ENCODE measurements around the gene TBCD.
A peak's percentile ranks its signal among the peaks of the same experiment; 100 is the strongest.

Gene TBCD

DNA sequence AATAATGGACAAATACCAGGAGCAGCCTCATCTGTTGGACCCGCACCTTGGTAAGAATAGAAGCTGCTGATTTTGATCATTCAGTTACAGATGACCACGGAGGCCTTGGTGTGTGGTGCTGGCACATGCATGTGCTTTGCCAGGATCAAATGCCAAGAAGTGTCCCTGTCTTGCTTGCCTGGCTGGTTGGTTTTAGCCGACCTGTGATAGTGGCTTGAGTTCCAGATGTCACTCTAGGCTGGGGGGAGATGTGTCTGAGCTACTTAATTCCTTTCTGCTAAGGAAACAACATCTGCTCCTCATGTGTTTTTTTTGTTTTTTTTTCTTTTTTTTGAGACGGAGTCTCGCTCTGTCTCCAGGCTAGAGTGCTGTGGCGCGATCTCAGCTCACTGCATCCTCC, 4.3 kb downstream of the TBCD start:
- TF ChIP-seq, protein P1, sequence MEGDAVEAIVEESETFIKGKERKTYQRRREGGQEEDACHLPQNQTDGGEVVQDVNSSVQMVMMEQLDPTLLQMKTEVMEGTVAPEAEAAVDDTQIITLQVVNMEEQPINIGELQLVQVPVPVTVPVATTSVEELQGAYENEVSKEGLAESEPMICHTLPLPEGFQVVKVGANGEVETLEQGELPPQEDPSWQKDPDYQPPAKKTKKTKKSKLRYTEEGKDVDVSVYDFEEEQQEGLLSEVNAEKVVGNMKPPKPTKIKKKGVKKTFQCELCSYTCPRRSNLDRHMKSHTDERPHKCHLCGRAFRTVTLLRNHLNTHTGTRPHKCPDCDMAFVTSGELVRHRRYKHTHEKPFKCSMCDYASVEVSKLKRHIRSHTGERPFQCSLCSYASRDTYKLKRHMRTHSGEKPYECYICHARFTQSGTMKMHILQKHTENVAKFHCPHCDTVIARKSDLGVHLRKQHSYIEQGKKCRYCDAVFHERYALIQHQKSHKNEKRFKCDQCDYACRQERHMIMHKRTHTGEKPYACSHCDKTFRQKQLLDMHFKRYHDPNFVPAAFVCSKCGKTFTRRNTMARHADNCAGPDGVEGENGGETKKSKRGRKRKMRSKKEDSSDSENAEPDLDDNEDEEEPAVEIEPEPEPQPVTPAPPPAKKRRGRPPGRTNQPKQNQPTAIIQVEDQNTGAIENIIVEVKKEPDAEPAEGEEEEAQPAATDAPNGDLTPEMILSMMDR (IDR thresholded peaks at IDR 0.05; ENCODE audit: extremely low read depth, missing control alignments) = no peak
- DNase-seq (ENCODE audit: low spot score) = no peak

DNA sequence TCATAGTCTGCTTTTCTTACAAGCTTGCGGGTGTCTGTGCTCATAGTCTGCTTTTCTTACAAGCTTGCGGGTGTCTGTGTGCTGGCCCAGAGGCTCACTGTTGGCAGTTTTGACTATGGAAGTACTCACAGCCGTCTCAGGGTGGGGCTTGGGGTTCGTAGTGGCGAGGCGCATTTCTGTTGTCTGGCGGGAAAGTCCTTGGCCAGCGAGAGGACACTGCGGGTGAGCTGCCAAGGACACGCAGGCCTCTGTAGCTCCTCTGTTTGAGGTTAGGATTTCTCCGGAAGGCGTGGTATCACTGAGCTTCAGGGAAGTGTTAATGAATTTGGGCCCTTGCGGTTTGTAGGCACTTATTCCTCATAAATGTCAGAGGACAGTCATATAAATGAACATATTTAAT, 13.5 kb downstream of the TBCD start:
- no peak for DNase-seq (ENCODE audit: low spot score)
- TF ChIP-seq, protein P1 (IDR thresholded peaks at IDR 0.05; ENCODE audit: extremely low read depth, missing control alignments) = no peak

DNA sequence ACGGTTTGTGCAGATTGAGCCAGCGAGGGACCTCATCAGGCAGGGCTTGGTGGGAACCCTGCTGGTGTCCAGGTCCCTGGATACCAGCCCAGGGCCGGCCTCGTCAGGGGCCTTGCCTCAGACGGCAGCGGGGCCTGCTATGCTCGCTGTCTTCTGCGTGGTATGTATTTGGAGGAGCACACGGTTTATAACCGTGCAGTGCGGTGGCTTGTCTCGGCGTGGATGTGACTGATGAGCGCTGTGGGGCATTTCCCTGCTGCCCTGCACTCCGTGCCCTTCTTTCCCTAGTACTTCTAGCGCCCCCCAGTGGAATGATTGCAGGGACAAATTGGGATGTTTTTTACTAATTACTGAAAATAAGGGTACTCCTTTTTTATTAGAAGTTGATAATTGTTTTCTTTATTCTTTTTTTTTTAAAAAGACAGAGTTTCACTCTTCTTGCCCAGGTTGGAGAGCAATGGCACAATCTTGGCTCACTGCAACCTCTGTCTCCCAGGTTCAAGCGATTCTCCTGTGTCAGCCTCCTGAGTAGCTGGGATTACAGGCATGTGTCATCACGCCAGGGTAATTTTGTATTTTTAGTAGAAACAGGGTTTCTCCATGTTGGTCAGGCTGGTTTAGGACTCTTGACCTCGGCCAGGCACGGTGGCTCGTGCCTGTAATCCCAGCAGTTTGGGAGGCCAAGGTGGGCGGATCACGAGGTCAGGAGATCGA, 15.3 kb downstream of the TBCD start:
- TF ChIP-seq, protein P1 (IDR thresholded peaks at IDR 0.05; ENCODE audit: extremely low read depth, missing control alignments) = peak; percentile 51
- peak; percentile 63 for DNase-seq (ENCODE audit: low spot score)

DNA sequence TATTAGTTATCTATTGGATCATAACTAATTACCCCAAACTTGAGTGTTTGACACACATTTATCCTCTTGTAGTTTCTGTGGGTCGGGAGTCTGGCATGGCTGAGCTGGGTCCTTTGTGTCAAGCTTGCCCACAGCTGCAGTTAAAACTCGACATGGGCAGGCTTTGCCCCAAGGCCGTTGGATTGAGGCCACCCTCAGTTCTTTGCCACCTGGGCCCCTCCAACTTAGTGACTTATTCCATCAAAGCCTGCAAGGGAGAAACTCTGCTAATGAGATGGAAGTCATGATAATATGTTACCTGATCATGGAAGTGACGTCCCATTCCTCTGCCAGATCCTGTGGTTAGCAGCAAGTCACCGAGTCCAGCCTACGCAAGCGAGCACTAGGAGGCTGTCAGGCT, 17.2 kb downstream of the TBCD start:
- TF ChIP-seq, protein P1 (IDR thresholded peaks at IDR 0.05; ENCODE audit: extremely low read depth, missing control alignments) = no peak
- no peak for DNase-seq (ENCODE audit: low spot score)

DNA sequence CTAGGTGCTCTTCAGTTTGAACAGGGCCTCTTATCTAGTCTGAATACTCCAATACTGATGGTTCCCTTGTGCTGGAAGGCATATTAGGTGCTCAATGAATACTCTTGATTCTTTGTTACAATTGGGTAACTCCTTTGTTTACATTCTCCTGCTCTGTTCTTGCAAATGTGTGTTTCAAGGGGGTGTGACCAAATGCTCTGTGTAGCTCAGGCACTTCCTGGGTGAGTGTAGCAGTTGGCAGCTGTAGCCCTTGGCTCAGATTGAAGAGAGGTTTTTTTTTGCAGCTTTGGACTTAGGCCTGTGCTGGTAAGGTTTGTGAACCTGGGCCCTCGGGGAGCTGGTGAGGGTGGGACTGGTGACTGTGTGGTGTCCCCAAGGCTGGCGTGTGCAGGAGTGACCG, 20.2 kb downstream of the TBCD start:
- no peak for DNase-seq (ENCODE audit: low spot score)
- TF ChIP-seq, protein P1 (IDR thresholded peaks at IDR 0.05; ENCODE audit: extremely low read depth, missing control alignments) = no peak

DNA sequence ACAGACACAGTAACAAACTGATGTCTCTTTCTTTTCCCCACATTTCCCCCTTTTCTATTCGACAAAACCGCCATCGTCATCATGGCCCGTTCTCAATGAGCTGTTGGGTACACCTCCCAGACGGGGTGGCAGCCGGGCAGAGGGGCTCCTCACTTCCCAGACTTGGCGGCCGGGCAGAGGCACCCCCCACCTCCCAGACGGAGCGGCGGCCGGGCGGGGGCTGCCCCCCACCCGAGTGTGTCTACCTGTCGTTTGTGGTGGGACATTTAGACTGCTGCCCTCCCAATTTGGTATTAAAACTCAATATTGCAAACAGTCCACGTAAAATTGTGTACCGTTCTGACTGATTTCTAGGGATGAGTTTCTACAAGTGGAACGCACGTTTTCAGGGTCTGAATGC, 22.6 kb downstream of the TBCD start:
- DNase-seq (ENCODE audit: low spot score) = peak; percentile 34

DNA sequence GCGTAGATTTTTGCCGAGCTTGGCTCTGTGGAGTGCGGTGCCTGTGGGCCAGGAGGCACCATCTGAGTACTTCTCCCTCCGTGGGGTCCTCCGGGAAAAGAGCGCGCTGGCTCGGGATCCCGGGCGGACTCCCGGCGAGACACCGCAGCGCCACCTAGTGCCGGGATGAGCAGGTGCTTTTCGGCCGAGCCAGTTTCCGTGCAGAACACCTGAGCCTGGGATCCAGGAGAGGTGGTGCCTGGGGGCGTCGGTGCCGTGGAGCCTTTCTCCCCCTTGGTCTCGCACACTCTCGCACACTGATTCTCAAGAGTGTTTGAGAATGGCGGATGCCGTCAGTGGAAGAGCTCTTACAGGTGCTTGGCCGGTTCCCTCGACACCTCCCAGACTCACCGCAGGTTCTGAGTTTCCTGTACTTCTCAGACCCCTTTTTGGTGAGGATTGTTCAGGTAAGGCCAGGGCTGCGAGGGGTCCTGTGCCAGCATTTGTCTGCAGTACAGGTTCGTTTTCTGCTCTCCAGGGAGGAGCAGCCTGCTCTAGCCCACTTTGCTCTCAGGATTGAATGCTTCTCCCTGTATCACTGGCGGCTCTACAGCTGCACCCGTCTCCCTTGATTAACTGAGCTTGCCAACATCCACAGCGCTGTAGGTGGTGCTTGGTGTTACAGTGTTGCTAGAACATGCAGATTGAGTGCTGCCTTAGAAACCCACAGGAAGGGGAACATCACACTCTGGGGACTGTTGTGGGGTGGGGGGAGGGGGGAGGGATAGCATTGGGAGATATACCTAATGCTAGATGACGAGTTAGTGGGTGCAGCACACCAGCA, 23.3 kb downstream of the TBCD start:
- peak; percentile 84 for DNase-seq (ENCODE audit: low spot score)
- TF ChIP-seq, protein P1 (IDR thresholded peaks at IDR 0.05; ENCODE audit: extremely low read depth, missing control alignments) = peak; percentile 83
